Measurements from ENCODE around the gene KRCC1.
"Not testable (repeated sequence)": the region's sequence is repeated elsewhere in the genome, so short reads cannot be mapped to it uniquely, and the experiment has no call there.

Gene KRCC1

DNA sequence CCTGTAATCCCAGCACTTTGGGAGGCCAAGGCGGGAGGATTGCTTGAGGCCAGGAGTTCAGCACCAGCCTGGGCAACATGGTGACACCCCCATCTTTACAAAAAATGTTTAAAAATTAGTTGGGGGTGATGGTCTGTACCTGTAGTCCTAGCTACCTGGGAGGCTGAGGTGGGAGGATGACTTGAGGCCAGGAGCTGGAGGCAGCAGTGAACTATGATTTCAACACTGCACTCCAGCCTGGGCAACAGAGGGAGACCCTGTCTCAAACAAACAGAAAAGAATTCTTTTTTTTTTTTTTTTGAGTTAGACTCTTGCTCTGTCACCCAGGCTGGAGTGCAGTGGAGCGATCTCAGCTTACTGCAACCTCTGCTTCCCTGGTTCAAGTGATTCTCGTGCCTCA, 55.1 kb downstream of the KRCC1 start:
- not testable (repeated sequence) for DNase-seq (ENCODE audit: low read depth)

DNA sequence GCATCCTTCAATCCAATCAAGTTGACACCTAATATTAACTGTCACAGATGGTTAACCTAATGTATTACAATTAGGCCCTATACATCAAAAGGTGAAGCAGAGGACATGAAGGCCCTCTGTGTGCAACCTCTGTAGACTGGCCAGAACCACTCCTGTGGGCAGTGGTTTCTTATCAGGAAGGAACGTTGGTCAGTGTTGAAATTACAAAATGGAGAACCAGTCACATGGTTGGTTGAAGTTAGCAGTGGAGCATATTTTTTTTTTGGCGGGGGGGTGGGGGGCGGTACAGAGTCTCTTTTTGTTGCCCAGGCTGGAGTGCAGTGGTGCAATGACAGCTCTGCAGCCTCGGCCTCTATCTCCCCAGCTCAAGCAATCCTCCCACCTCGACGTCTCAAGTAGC, 59.0 kb downstream of the KRCC1 start:
- no peak for DNase-seq (ENCODE audit: low read depth)

DNA sequence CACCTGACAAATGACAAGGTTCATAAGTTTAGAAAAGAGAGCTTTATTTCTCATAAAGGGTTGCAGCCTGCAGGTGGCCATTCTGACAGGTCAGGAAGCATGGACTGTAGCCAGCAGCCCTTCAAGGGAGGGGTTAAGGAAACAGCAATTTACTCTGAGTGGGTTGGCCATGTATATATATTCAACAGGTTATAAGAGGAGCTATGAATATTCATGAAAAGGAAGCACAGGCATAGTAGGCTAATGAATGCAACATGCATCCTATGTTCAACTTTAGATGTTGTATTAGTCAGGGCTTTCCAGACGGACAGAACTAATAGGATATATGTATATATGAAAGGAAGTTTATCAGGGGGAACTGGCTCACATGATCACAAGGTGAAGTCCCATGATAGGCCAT, 59.8 kb downstream of the KRCC1 start:
- DNase-seq (ENCODE audit: low read depth), result no peak

DNA sequence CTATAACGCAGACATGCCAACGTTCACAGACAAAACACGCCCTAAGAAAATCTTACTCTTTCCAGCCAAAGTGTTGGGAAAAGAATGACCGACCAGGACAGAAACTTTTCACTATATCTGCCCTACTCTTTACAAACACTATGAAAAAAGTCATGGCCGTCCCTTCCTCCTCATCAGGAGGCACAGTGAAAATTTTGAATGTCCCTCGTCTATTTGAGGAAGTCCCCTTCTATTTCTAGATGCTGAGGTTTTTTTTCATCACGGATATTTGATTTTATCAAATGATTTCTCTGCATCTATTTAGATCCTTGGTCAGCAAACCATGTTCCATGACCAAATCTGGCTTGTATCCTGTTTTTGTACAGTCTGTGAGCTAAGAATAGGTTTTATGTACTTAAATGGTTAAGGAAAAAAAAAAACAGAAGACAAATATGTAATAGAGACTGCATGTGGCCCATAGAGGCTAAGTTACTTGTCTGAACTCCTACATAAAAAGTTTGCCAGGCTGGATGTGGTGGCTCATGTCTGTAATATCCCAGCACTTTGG, 61.2 kb downstream of the KRCC1 start:
- not testable (repeated sequence) for DNase-seq (ENCODE audit: low read depth)

DNA sequence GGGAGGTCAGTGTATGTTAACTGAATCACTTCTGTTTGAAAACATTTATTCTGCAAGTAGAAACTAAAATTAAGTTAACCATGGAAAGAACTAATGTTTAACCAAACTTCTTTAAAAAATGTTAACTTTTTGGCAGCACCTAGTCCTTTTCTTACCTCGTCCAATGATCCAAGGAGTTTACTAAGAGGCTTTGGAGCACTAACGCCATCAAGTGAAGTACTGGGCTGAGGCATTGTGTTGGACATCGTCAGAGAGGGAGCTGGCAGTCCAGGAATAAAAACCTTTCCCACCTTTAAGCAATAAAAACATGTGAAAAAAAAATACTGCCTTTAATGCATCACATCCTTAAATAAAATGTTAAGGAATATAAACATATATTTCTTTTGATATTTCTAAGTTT, 63.0 kb downstream of the KRCC1 start:
- DNase-seq (ENCODE audit: low read depth), result not testable (repeated sequence)

DNA sequence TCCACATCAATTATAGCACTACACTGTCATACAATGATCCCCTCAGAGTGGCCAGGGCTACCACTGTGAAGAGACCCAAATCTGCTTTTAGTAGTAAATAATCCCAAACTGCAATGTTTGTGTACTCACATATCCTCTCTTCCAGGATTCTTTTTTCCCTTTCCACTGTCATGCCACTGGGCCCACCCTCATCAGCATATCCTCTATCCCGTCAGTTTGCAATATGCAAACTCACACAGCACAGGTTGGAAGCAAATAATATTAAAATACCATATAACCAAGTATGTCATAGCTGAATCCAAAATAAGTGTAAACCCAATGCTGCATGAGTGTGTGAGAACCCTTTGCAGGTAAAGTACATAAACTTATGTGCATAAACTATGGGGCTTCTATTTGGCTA, 68.1 kb downstream of the KRCC1 start:
- DNase-seq (ENCODE audit: low read depth), result not testable (repeated sequence)

DNA sequence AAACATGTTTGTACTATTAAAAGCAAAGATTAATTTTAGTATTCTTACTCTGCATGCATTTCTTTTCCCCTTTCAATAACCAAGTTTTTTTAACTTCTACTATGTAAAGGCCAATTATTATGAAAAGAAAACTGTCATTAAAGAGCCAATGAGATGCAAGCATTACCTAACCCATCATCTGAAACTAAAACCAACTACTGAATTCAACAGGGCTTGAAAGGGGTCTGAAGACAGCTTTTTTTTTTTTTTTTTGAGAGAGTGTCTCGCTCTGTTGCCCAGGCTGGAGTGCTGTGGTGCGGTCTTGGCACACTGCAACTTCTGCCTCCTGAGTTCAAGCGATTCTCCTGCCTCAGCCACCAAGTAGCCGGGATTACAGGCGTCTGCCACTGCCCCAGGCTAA, 69.7 kb downstream of the KRCC1 start:
- not testable (repeated sequence) for DNase-seq (ENCODE audit: low read depth)

DNA sequence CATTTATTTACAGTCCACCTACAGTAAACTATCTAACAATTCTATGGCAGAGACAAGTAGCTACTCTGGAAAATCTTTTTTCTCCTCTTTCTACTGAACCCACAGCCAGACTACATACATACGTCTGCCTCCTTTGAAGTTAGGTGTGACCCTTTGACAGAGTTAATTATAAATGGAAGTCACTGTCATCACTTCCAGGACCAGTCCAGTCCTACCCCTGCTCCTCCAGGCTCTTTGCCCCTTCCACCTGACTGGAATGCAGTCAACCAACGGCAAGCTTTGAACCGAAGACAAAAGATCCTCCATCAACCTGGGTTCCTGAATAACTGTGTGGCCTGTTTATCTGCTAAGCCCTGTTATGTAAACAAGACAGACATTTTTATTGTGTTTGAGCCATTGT, 74.4 kb downstream of the KRCC1 start:
- DNase-seq (ENCODE audit: low read depth), result not testable (repeated sequence)
